ENCODE results near the gene TTLL1. TPM values are rescaled to one million over a fixed set of nuclear protein-coding genes. Genes with fewer than 3 reads are reported as not detected.
A peak's percentile ranks its signal among the peaks of the same experiment; 100 is the strongest.

The TTLL1 gene
- total and polyA plus RNA-seq, 2 donors (not counting 1 experiment from before 2014, with no cell fraction given) = 15.7 to 15.8 TPM

- H3K27ac ChIP-seq (ENCODE audit: insufficient read depth, low read length) = no peak overlapping the region
- no peak overlapping the region for H3K4me2 ChIP-seq (ENCODE audit: extremely low read depth, insufficient read depth, low read length)
- no peaks in the 10 kb centered on the region for H3K36me3 ChIP-seq (ENCODE audit: control insufficient read depth, insufficient read depth, low read length)
- no peaks in the 10 kb centered on the region for H4K20me1 ChIP-seq (ENCODE audit: control insufficient read depth, extremely low read depth, insufficient read depth, low read length)
- H3K9me3 ChIP-seq (ENCODE audit: control insufficient read depth, insufficient read depth, low read depth, low read length) = no peaks in the 10 kb centered on the region
- no peak for DNase-seq (ENCODE audit: low read depth in 2 of 2)
- H3K27me3 ChIP-seq (ENCODE audit: control insufficient read depth, insufficient read depth, low read length) = no peaks in the 10 kb centered on the region
- no peaks in the 10 kb centered on the region for H3K4me1 ChIP-seq (ENCODE audit: control insufficient read depth, extremely low read depth, insufficient read depth, low read length)
- TF ChIP-seq EZH2 (IDR thresholded peaks at IDR 0.05; ENCODE audit: low read length, missing control alignments) = no peak
- TF ChIP-seq CTCF (conservative IDR thresholded peaks at IDR 0.05 in 1 of 2, IDR thresholded peaks at IDR 0.05 in 1 of 2; ENCODE audit: low read depth in 1 of 2, low read length in 2 of 2) = no peak
- no peak overlapping the region for H2AFZ ChIP-seq (ENCODE audit: low read length)
- no peaks in the 10 kb centered on the region for H3K79me2 ChIP-seq (ENCODE audit: control insufficient read depth, insufficient read depth, low read length)
- H3K9ac ChIP-seq (ENCODE audit: insufficient read depth, low read length) = no peak overlapping the region
- H3K4me3 ChIP-seq (replicated peaks in 1 of 4; ENCODE audit: control extremely low read depth in 1 of 4, insufficient read depth in 1 of 4, low read depth in 3 of 4, low read length in 4 of 4) = no peak overlapping the region
Observed at GRCh38 chr22:43039800-43040199, 49.4 kb downstream of the TTLL1 start.

- DNase-seq (ENCODE audit: low read depth in 2 of 2) = no peak
- no peak overlapping the region for H3K27ac ChIP-seq (ENCODE audit: insufficient read depth, low read length)
- H3K9me3 ChIP-seq (ENCODE audit: control insufficient read depth, insufficient read depth, low read depth, low read length) = no peaks in the 10 kb centered on the region
- H4K20me1 ChIP-seq (ENCODE audit: control insufficient read depth, extremely low read depth, insufficient read depth, low read length) = no peaks in the 10 kb centered on the region
- H3K79me2 ChIP-seq (ENCODE audit: control insufficient read depth, insufficient read depth, low read length) = no peaks in the 10 kb centered on the region
- H3K4me3 ChIP-seq (replicated peaks in 1 of 4; ENCODE audit: control extremely low read depth in 1 of 4, insufficient read depth in 1 of 4, low read depth in 3 of 4, low read length in 4 of 4) = no peak overlapping the region
- no peaks in the 10 kb centered on the region for H3K4me1 ChIP-seq (ENCODE audit: control insufficient read depth, extremely low read depth, insufficient read depth, low read length)
- no peak overlapping the region for H3K9ac ChIP-seq (ENCODE audit: insufficient read depth, low read length)
- TF ChIP-seq CTCF (conservative IDR thresholded peaks at IDR 0.05 in 1 of 2, IDR thresholded peaks at IDR 0.05 in 1 of 2; ENCODE audit: low read depth in 1 of 2, low read length in 2 of 2) = no peak
- no peak for TF ChIP-seq EZH2 (IDR thresholded peaks at IDR 0.05; ENCODE audit: low read length, missing control alignments)
- H3K27me3 ChIP-seq (ENCODE audit: control insufficient read depth, insufficient read depth, low read length) = no peaks in the 10 kb centered on the region
- no peaks in the 10 kb centered on the region for H3K36me3 ChIP-seq (ENCODE audit: control insufficient read depth, insufficient read depth, low read length)
- no peak overlapping the region for H2AFZ ChIP-seq (ENCODE audit: low read length)
- H3K4me2 ChIP-seq (ENCODE audit: extremely low read depth, insufficient read depth, low read length) = no peak overlapping the region
Observed at GRCh38 chr22:43038325-43038724, 50.9 kb downstream of the TTLL1 start.

- no peaks in the 10 kb centered on the region for H3K4me1 ChIP-seq (ENCODE audit: control insufficient read depth, extremely low read depth, insufficient read depth, low read length)
- peak; percentile 74 to 88 for DNase-seq (ENCODE audit: low read depth in 2 of 2)
- H3K27ac ChIP-seq (ENCODE audit: insufficient read depth, low read length) = no peak overlapping the region
- no peaks in the 10 kb centered on the region for H4K20me1 ChIP-seq (ENCODE audit: control insufficient read depth, extremely low read depth, insufficient read depth, low read length)
- TF ChIP-seq CTCF (conservative IDR thresholded peaks at IDR 0.05 in 1 of 2, IDR thresholded peaks at IDR 0.05 in 1 of 2; ENCODE audit: low read depth in 1 of 2, low read length in 2 of 2) (no peak), EZH2 (IDR thresholded peaks at IDR 0.05; ENCODE audit: low read length, missing control alignments) (no peak)
- no peak overlapping the region for H3K9ac ChIP-seq (ENCODE audit: insufficient read depth, low read length)
- no peaks in the 10 kb centered on the region for H3K9me3 ChIP-seq (ENCODE audit: control insufficient read depth, insufficient read depth, low read depth, low read length)
- H3K36me3 ChIP-seq (ENCODE audit: control insufficient read depth, insufficient read depth, low read length) = no peaks in the 10 kb centered on the region
- no peak overlapping the region for H2AFZ ChIP-seq (ENCODE audit: low read length)
- no peaks in the 10 kb centered on the region for H3K79me2 ChIP-seq (ENCODE audit: control insufficient read depth, insufficient read depth, low read length)
- no peak overlapping the region for H3K4me3 ChIP-seq (replicated peaks in 1 of 4; ENCODE audit: control extremely low read depth in 1 of 4, insufficient read depth in 1 of 4, low read depth in 3 of 4, low read length in 4 of 4)
- H3K27me3 ChIP-seq (ENCODE audit: control insufficient read depth, insufficient read depth, low read length) = no peaks in the 10 kb centered on the region
- H3K4me2 ChIP-seq (ENCODE audit: extremely low read depth, insufficient read depth, low read length) = no peak overlapping the region
Observed at GRCh38 chr22:43036282-43036829, 52.8 kb downstream of the TTLL1 start.

Data from fibroblast of lung (primary cell).